Tibial artery (tissue), 4 donors: ENCODE results near the gene NEDD4.
A peak's percentile ranks its signal among the peaks of the same experiment; 100 is the strongest.
"Not testable (repeated sequence)": the region's sequence is repeated elsewhere in the genome, so short reads cannot be mapped to it uniquely, and the experiment has no call there.

Experiments used
- DNase-seq, 2 donors: peaks; one replicate each; pipeline ENCODE4 v3.0.0-alpha.2; 2019
- H3K27ac ChIP-seq, 2 donors: fragments of 200-600 bp; sonication (generic) in 1 of 2; 1 replicate in 1 of 2; 2 replicates in 1 of 2; pipeline ENCODE4 v1.5.1; 2018 to 2019; ENCODE audit warnings: mild to moderate bottlenecking in 1 of 2
- H3K27me3 ChIP-seq, 2 donors: fragments of 200-600 bp; sonication (generic) in 1 of 2; one replicate each; pipeline versions ENCODE4 v1.5.1 to v1.6.0; 2016 to 2019
- H3K36me3 ChIP-seq, 3 donors: fragments of 200-600 bp; sonication (generic) in 2 of 3; one replicate each; pipeline ENCODE4 v1.5.1; 2016 to 2019; ENCODE audit warnings: mild to moderate bottlenecking in 2 of 3
- H3K4me1 ChIP-seq, 4 donors: fragments of 200-600 bp; sonication (generic) in 2 of 4; 1 replicate in 3 of 4; 2 replicates in 1 of 4; pipeline ENCODE4 v1.5.1; 2016 to 2019
- H3K4me3 ChIP-seq, 2 donors: fragments of 200-600 bp; sonication (generic) in 1 of 2; 1 replicate in 1 of 2; 2 replicates in 1 of 2; pipeline ENCODE4 v1.5.1; 2018 to 2019; ENCODE audit warnings: mild to moderate bottlenecking in 2 of 2
- H3K9me3 ChIP-seq, 3 donors: fragments of 200-600 bp; sonication (generic) in 1 of 3; one replicate each; pipeline ENCODE4 v1.5.1; 2016 to 2019
- CTCF ChIP-seq, 2 experiments: fragments of 200-600 bp in 1 of 2; fragments of 450-650 bp in 1 of 2; IDR thresholded peaks; one replicate each; pipeline ENCODE4 v1.5.1; 2017 to 2019; ENCODE audit warnings: antibody characterized with exemption in 2 of 2, mild to moderate bottlenecking in 1 of 2, moderate library complexity in 1 of 2
- intact Hi-C: fragments of 100-400 bp; cut with DNase I; formaldehyde crosslinking; loops from one replicate; pipeline ENCODE4 v1.15.0; 2023; ENCODE audit warnings: low total_unique reads

Gene NEDD4

GRCh38 chr15:55789066-55789660 lies 204.2 kb downstream of the NEDD4 start:
- TF ChIP-seq CTCF (IDR thresholded peaks at IDR 0.05), result peak; percentile 49
- DNase-seq, result no peak
- no peaks in the 10 kb centered on the region for H3K27me3 ChIP-seq
- intact Hi-C loops, result no loop called here
- no peaks in the 10 kb centered on the region for H3K9me3 ChIP-seq
- no peak overlapping the region for H3K4me3 ChIP-seq
- no peak overlapping the region for H3K27ac ChIP-seq
- H3K36me3 ChIP-seq, result no peaks in the 10 kb centered on the region
- H3K4me1 ChIP-seq, result peaks cover 0 to 12% (median 9%) of the 10 kb centered on the region in 4 donors

- H3K36me3 ChIP-seq, result no peaks in the 10 kb centered on the region
- intact Hi-C loops, result no loop called here
- no peak overlapping the region for H3K4me3 ChIP-seq
- no peak for TF ChIP-seq CTCF (IDR thresholded peaks at IDR 0.05)
- H3K27me3 ChIP-seq, result no peaks in the 10 kb centered on the region
- H3K27ac ChIP-seq, result no peak overlapping the region
- no peaks in the 10 kb centered on the region for H3K9me3 ChIP-seq
- no peaks in the 10 kb centered on the region for H3K4me1 ChIP-seq
- DNase-seq, result no peak
Measured at GRCh38 chr15:55786341-55786740, 207.1 kb downstream of the NEDD4 start.

GRCh38 chr15:55785593-55785992 lies 207.8 kb downstream of the NEDD4 start:
- H3K4me3 ChIP-seq, H3K9me3 ChIP-seq, intact Hi-C loops, DNase-seq, H3K27me3 ChIP-seq, H3K27ac ChIP-seq, H3K36me3 ChIP-seq, H3K4me1 ChIP-seq: not testable (repeated sequence)

GRCh38 chr15:55784286-55784685 lies 209.1 kb downstream of the NEDD4 start:
- intact Hi-C loops, result no loop called here
- no peaks in the 10 kb centered on the region for H3K36me3 ChIP-seq
- TF ChIP-seq CTCF (IDR thresholded peaks at IDR 0.05), result no peak

GRCh38 chr15:55782901-55783300 lies 210.5 kb downstream of the NEDD4 start:
- Histone ChIP-seq H3K4me1 (no peaks in the 10 kb centered on the region), H3K9me3 (no peaks in the 10 kb centered on the region), H3K27me3 (no peaks in the 10 kb centered on the region), H3K4me3 (no peak overlapping the region), H3K36me3 (no peaks in the 10 kb centered on the region), H3K27ac (no peak overlapping the region)
- no peak for TF ChIP-seq CTCF (IDR thresholded peaks at IDR 0.05)
- DNase-seq, result no peak
- intact Hi-C loops, result no loop called here

More at GRCh38 chr15:55784286-55784685, 209.1 kb downstream of the NEDD4 start:
- no peak for DNase-seq
- Histone ChIP-seq H3K4me1 (no peaks in the 10 kb centered on the region), H3K27ac (no peak overlapping the region), H3K4me3 (no peak overlapping the region), H3K27me3 (no peaks in the 10 kb centered on the region), H3K9me3 (no peaks in the 10 kb centered on the region)

GRCh38 chr15:55780292-55780691 lies 213.1 kb downstream of the NEDD4 start:
- Histone ChIP-seq H3K27ac (no peak overlapping the region), H3K27me3 (no peaks in the 10 kb centered on the region), H3K4me1 (no peaks in the 10 kb centered on the region), H3K9me3 (no peaks in the 10 kb centered on the region), H3K36me3 (no peaks in the 10 kb centered on the region), H3K4me3 (no peak overlapping the region)
- TF ChIP-seq CTCF (IDR thresholded peaks at IDR 0.05), result no peak
- DNase-seq, result no peak
- intact Hi-C loops, result no loop called here
